ENCODE results near the gene NRARP. TPM values are rescaled to one million over a fixed set of nuclear protein-coding genes. Genes with fewer than 3 reads are reported as not detected.

Gene NRARP
- total and polyA plus RNA-seq, 8 donors = 1.2 to 323 (median 3.5) TPM

DNA sequence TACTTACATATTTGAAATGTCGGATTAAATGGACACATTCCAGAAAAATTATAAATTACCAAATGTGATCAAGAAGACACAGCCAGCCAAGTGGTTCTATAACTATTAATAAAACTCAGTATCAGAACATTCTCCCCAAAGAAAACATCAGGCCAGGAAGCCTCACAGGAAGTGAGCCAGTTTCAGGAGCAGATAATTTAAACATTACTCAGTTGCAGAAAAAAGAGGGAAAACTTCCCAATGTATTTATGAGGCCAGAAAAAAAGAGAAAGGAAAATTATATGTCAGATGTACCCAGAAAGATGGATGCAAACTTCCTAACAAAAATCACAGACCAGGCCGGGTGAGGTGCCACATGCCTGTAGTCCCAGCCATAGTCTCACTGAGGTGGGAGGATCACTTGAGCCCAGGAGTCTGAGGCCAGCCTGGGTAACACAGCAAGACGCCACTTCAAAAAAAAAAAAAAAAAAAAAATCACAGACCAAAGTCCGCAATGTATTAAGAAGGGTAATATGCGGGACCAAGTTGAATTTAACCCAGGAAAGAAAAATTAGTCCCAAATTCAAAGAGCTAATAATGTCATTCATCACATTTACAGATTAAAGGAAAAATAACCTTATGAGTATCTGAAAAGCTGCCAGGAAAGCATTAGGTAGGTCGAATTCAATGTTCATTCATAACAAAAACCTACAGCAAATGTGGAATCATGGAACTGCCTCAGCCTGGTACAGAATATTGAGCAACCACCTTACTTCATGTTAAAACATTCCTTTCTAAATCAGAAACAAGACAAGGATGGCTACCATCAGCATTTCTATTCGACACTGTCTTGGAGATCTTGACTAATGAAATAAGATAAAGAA, 37.2 kb upstream of the NRARP start:
- Histone ChIP-seq H3K4me1 (no peaks in the 10 kb centered on the region), H3K36me3 (peaks cover 0 to 16% (median under 1%) of the 10 kb centered on the region in 4 donors), H3K4me3 (no peak overlapping the region), H3K9me3 (peaks cover 0 to 22% (median 8%) of the 10 kb centered on the region in 4 donors), H3K27me3 (no peaks in the 10 kb centered on the region), H3K27ac (no peak overlapping the region)
- no peak for TF ChIP-seq POLR2AphosphoS5 (IDR thresholded peaks at IDR 0.05)
- no peak for TF ChIP-seq POLR2A (IDR thresholded peaks at IDR 0.05)
- TF ChIP-seq, protein P1, sequence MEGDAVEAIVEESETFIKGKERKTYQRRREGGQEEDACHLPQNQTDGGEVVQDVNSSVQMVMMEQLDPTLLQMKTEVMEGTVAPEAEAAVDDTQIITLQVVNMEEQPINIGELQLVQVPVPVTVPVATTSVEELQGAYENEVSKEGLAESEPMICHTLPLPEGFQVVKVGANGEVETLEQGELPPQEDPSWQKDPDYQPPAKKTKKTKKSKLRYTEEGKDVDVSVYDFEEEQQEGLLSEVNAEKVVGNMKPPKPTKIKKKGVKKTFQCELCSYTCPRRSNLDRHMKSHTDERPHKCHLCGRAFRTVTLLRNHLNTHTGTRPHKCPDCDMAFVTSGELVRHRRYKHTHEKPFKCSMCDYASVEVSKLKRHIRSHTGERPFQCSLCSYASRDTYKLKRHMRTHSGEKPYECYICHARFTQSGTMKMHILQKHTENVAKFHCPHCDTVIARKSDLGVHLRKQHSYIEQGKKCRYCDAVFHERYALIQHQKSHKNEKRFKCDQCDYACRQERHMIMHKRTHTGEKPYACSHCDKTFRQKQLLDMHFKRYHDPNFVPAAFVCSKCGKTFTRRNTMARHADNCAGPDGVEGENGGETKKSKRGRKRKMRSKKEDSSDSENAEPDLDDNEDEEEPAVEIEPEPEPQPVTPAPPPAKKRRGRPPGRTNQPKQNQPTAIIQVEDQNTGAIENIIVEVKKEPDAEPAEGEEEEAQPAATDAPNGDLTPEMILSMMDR (IDR thresholded peaks at IDR 0.05) = no peak
- TF ChIP-seq EP300 (IDR thresholded peaks at IDR 0.05) = no peak
- no peak for DNase-seq
- 70 to 81% (median 78%) methylated on average over 7 of the region's 7 CpGs for WGBS, 5 donors
- intact Hi-C loops (cut with DNase I; ENCODE audit: low total_unique reads) = no loop called here

DNA sequence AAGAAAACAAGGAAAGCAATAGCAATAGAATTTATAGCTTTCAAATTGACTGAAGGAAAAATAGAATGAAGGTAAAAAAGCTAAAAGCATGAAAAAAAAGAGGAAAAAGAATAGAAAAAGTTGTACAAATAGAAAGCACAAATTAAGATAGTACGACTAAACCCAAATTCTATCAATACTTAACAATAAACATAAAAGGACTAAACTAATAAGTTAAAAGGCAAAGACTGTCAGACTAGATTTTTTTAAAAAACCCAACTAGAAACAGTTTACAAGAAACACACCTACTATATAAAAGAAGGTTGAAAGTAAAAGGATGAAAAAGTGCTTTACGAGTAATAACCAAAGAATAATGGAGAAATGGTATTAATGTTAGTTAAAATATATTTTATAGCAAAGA, 34.7 kb upstream of the NRARP start:
- intact Hi-C loops (cut with DNase I; ENCODE audit: low total_unique reads) = no loop called here
- DNase-seq = no peak
- TF ChIP-seq POLR2AphosphoS5 (IDR thresholded peaks at IDR 0.05) = no peak
- TF ChIP-seq POLR2A (IDR thresholded peaks at IDR 0.05) = no peak
- TF ChIP-seq EP300 (IDR thresholded peaks at IDR 0.05) = no peak
- TF ChIP-seq, protein P1 (IDR thresholded peaks at IDR 0.05) = no peak

DNA sequence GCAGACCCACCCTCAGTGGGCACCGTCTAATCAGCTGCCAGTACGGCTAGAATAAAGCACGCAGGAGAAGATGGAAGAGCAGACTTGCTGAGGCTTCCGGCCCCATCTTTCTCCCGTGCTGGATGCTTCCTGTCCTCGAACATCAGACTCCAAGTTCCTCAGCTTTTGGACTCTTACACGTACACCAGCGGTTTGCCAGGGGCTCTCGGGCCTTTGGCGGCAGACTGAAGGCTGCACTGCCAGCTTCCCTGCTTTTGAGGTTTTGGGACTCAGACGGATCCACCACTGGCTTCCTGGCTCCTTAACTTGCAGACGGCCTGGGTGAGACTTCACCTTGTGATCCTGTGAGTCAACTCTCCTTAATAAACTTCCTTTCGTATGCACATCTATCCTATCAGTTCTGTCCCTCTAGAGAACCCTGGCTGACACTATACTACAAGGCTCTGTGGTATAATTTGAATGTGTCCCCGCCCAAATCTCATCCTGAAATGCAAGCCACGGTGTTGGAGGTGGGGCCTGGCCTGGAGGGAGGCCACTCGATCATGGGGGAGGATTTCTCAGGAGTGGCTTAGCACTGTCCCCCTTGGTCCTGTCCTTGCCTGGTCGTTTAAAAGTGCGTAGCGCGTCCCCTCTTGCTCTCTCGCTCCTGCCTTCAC, 31.1 kb upstream of the NRARP start:
- 77 to 83% (median 80%) methylated on average over 21 of the region's 21 CpGs for WGBS, 5 donors
- H3K4me3 ChIP-seq = no peak overlapping the region
- no peak for TF ChIP-seq POLR2AphosphoS5 (IDR thresholded peaks at IDR 0.05)
- TF ChIP-seq EP300 (IDR thresholded peaks at IDR 0.05) = no peak
- TF ChIP-seq POLR2A (IDR thresholded peaks at IDR 0.05) = no peak
- TF ChIP-seq, protein P1 (IDR thresholded peaks at IDR 0.05) = no peak
- H3K9me3 ChIP-seq = peaks cover 0 to 18% (median 8%) of the 10 kb centered on the region in 4 donors
- no peaks in the 10 kb centered on the region for H3K27me3 ChIP-seq
- no peaks in the 10 kb centered on the region for H3K4me1 ChIP-seq
- no peak for DNase-seq
- peaks cover 0 to 12% (median 2%) of the 10 kb centered on the region in 4 donors for H3K36me3 ChIP-seq
- intact Hi-C loops (cut with DNase I; ENCODE audit: low total_unique reads) = no loop called here
- no peak overlapping the region for H3K27ac ChIP-seq

More for the DNA sequence above, 34.7 kb upstream of the NRARP start:
- H3K4me1 ChIP-seq = no peaks in the 10 kb centered on the region
- H3K9me3 ChIP-seq = peaks cover 0 to 18% (median 8%) of the 10 kb centered on the region in 4 donors
- H3K4me3 ChIP-seq = no peak overlapping the region
- no peaks in the 10 kb centered on the region for H3K27me3 ChIP-seq
- WGBS, 5 donors = 88 to 98% (median 93%) methylated on average over 2 of the region's 2 CpGs
- H3K27ac ChIP-seq = no peak overlapping the region
- H3K36me3 ChIP-seq = peaks cover 0 to 12% (median 2%) of the 10 kb centered on the region in 4 donors

DNA sequence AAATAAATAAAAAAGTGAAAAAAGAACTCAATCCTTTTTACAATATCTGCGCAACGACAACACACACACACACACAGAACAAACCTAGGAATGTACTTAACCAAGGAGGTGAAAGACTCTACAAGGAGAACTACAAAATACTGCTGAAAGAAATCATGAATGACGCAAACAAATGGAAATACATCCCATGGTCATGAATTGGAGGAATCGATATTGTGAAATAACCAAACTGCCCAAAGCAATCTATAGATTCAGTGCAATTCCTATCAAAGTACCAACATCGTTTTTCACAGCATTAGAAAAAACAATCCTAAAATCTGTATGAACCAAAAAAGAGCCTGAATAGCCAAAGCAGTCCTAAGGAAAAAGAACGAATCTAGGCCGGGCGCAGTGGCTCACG, 29.9 kb upstream of the NRARP start:
- peaks cover 0 to 12% (median 2%) of the 10 kb centered on the region in 4 donors for H3K36me3 ChIP-seq
- no peak overlapping the region for H3K27ac ChIP-seq
- H3K4me1 ChIP-seq = no peaks in the 10 kb centered on the region
- H3K9me3 ChIP-seq = peaks cover 0 to 10% (median 4%) of the 10 kb centered on the region in 4 donors
- WGBS, 5 donors = 94 to 97% (median 96%) methylated on average over 9 of the region's 9 CpGs
- intact Hi-C loops (cut with DNase I; ENCODE audit: low total_unique reads) = no loop called here
- no peak for DNase-seq
- no peak overlapping the region for H3K4me3 ChIP-seq
- H3K27me3 ChIP-seq = no peaks in the 10 kb centered on the region
- TF ChIP-seq POLR2A (IDR thresholded peaks at IDR 0.05) = no peak
- TF ChIP-seq, protein P1 (IDR thresholded peaks at IDR 0.05) = no peak
